ENCODE results near the gene IGHMBP2. TPM values are rescaled to one million over a fixed set of nuclear protein-coding genes. Genes with fewer than 3 reads are reported as not detected.

IGHMBP2 gene
- total and polyA plus RNA-seq, 2 experiments from 2014 or later, result 14.3 to 27.7 TPM

DNA sequence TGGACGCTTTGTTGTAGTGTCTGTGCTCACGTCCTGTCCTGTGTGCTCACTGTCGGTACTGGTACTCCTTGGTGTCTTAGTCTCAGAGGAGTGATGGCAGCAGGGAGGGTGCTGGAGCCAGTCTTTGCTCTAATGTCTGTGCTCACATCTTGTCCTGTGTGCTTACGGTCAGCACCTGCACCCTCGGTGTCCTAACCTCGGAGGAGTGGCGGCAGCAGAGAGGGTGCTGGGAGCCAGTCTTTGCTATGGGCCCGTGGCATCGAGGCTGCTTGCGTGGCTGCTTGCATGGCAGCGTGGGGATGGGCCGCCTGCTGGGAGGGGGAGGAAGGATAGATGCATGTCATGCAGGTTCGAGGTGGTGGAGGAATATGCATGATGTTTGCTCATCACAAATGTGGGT, 12.7 kb downstream of the IGHMBP2 start:
- H3K4me1 ChIP-seq (ENCODE audit: insufficient read depth), result no peaks in the 10 kb centered on the region
- Mint-ChIP-seq H3K27me3 (ENCODE audit: insufficient read depth, low read depth, poor library complexity) (peaks cover 8% of the 10 kb centered on the region), H3K4me1 (no peaks in the 10 kb centered on the region), H3K9me3 (no peaks in the 10 kb centered on the region; the same call in 2 of the 3 replicates), H3K27ac (peak overlapping the region; percentile 56; the same call in 1 of the 2 replicates), H3K4me3 (no peak overlapping the region), H3K36me3 (ENCODE audit: low read depth) (peaks cover 62% of the 10 kb centered on the region)
- TF ChIP-seq, protein P1, sequence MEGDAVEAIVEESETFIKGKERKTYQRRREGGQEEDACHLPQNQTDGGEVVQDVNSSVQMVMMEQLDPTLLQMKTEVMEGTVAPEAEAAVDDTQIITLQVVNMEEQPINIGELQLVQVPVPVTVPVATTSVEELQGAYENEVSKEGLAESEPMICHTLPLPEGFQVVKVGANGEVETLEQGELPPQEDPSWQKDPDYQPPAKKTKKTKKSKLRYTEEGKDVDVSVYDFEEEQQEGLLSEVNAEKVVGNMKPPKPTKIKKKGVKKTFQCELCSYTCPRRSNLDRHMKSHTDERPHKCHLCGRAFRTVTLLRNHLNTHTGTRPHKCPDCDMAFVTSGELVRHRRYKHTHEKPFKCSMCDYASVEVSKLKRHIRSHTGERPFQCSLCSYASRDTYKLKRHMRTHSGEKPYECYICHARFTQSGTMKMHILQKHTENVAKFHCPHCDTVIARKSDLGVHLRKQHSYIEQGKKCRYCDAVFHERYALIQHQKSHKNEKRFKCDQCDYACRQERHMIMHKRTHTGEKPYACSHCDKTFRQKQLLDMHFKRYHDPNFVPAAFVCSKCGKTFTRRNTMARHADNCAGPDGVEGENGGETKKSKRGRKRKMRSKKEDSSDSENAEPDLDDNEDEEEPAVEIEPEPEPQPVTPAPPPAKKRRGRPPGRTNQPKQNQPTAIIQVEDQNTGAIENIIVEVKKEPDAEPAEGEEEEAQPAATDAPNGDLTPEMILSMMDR (conservative IDR thresholded peaks at IDR 0.05; ENCODE audit: low read depth in 2 of 2), result no peak
- TF ChIP-seq CREB1 (CRISPR knock-in tag; IDR thresholded peaks at IDR 0.05; ENCODE audit: low read depth) (no peak), ZNF331 (CRISPR knock-in tag; IDR thresholded peaks at IDR 0.05; ENCODE audit: low read depth) (no peak), STAT1 (IDR thresholded peaks at IDR 0.05; ENCODE audit: unreplicated experiment) (no peak), EZH2phosphoT487 (IDR thresholded peaks at IDR 0.05; ENCODE audit: unreplicated experiment) (no peak), NANOG (IDR thresholded peaks at IDR 0.05; ENCODE audit: borderline replicate concordance) (no peak), EZH2 (IDR thresholded peaks at IDR 0.05; ENCODE audit: low read depth, unreplicated experiment) (no peak)
- 0 out of 2 replicates have a peak, but pooled peaks cover 4% of the 10 kb centered on the region for H3K79me2 ChIP-seq (replicated peaks; ENCODE audit: insufficient read depth)
- no peak overlapping the region for H2AFZ ChIP-seq
- H4K20me1 ChIP-seq (replicated peaks; ENCODE audit: insufficient read depth), result 0 out of 2 replicates have a peak, but pooled peaks cover 4% of the 10 kb centered on the region
- ATAC-seq (no peak), DNase-seq (ENCODE audit: low spot score) (no peak)
- H3K4me3 ChIP-seq, result no peak overlapping the region
- no peaks in the 10 kb centered on the region for H3K9me2 ChIP-seq (ENCODE audit: insufficient read depth)
- H3K36me3 ChIP-seq (ENCODE audit: insufficient read depth), result peaks cover 21% of the 10 kb centered on the region
- no peaks in the 10 kb centered on the region for H3K27me3 ChIP-seq (ENCODE audit: insufficient read depth)
- H3F3A ChIP-seq (replicated peaks; ENCODE audit: low read depth), result no peaks in the 10 kb centered on the region
- H3K4me2 ChIP-seq, result no peak overlapping the region
- no peak overlapping the region for H3K27ac ChIP-seq (ENCODE audit: low read depth)

GRCh38 chr11:68923614-68924013, 19.9 kb downstream of the IGHMBP2 start:
- H3K36me3 Mint-ChIP-seq (ENCODE audit: low read depth), result peaks cover 83% of the 10 kb centered on the region
- DNase-seq (ENCODE audit: low spot score) (no peak), ATAC-seq (no peak)
- no peaks in the 10 kb centered on the region for H3K4me1 Mint-ChIP-seq
- no peak overlapping the region for H3K27ac Mint-ChIP-seq
- H3K9me3 Mint-ChIP-seq, result peaks cover 20% of the 10 kb centered on the region
- Histone ChIP-seq H3K4me3 (no peak overlapping the region), H3K4me1 (ENCODE audit: insufficient read depth) (no peaks in the 10 kb centered on the region), H3K9me2 (ENCODE audit: insufficient read depth) (no peaks in the 10 kb centered on the region), H3K79me2 (replicated peaks; ENCODE audit: insufficient read depth) (0 out of 2 replicates have a peak, but pooled peaks cover 3% of the 10 kb centered on the region), H3F3A (replicated peaks; ENCODE audit: low read depth) (no peaks in the 10 kb centered on the region), H3K36me3 (ENCODE audit: insufficient read depth) (peaks cover 34% of the 10 kb centered on the region), H4K20me1 (replicated peaks; ENCODE audit: insufficient read depth) (peaks cover 7% of the 10 kb centered on the region; the same call in 1 of the 2 replicates), H3K4me2 (no peak overlapping the region), H3K27me3 (ENCODE audit: insufficient read depth) (no peaks in the 10 kb centered on the region), H3K27ac (ENCODE audit: low read depth) (no peak overlapping the region), H2AFZ (no peak overlapping the region)
- H3K27me3 Mint-ChIP-seq (ENCODE audit: insufficient read depth, low read depth, poor library complexity), result peaks cover 4% of the 10 kb centered on the region
- H3K4me3 Mint-ChIP-seq, result no peak overlapping the region
- TF ChIP-seq ZNF114 (CRISPR knock-in tag; IDR thresholded peaks at IDR 0.05) (no peak), ETS1 (IDR thresholded peaks at IDR 0.05) (no peak), STAT1 (IDR thresholded peaks at IDR 0.05; ENCODE audit: unreplicated experiment) (no peak), ZNF331 (CRISPR knock-in tag; IDR thresholded peaks at IDR 0.05; ENCODE audit: low read depth) (no peak), POLR2AphosphoS5 (IDR thresholded peaks at IDR 0.05; ENCODE audit: low read depth) (no peak), EZH2 (IDR thresholded peaks at IDR 0.05; ENCODE audit: low read depth, unreplicated experiment) (no peak), EZH2phosphoT487 (IDR thresholded peaks at IDR 0.05; ENCODE audit: unreplicated experiment) (no peak)
- TF ChIP-seq, protein P2, sequence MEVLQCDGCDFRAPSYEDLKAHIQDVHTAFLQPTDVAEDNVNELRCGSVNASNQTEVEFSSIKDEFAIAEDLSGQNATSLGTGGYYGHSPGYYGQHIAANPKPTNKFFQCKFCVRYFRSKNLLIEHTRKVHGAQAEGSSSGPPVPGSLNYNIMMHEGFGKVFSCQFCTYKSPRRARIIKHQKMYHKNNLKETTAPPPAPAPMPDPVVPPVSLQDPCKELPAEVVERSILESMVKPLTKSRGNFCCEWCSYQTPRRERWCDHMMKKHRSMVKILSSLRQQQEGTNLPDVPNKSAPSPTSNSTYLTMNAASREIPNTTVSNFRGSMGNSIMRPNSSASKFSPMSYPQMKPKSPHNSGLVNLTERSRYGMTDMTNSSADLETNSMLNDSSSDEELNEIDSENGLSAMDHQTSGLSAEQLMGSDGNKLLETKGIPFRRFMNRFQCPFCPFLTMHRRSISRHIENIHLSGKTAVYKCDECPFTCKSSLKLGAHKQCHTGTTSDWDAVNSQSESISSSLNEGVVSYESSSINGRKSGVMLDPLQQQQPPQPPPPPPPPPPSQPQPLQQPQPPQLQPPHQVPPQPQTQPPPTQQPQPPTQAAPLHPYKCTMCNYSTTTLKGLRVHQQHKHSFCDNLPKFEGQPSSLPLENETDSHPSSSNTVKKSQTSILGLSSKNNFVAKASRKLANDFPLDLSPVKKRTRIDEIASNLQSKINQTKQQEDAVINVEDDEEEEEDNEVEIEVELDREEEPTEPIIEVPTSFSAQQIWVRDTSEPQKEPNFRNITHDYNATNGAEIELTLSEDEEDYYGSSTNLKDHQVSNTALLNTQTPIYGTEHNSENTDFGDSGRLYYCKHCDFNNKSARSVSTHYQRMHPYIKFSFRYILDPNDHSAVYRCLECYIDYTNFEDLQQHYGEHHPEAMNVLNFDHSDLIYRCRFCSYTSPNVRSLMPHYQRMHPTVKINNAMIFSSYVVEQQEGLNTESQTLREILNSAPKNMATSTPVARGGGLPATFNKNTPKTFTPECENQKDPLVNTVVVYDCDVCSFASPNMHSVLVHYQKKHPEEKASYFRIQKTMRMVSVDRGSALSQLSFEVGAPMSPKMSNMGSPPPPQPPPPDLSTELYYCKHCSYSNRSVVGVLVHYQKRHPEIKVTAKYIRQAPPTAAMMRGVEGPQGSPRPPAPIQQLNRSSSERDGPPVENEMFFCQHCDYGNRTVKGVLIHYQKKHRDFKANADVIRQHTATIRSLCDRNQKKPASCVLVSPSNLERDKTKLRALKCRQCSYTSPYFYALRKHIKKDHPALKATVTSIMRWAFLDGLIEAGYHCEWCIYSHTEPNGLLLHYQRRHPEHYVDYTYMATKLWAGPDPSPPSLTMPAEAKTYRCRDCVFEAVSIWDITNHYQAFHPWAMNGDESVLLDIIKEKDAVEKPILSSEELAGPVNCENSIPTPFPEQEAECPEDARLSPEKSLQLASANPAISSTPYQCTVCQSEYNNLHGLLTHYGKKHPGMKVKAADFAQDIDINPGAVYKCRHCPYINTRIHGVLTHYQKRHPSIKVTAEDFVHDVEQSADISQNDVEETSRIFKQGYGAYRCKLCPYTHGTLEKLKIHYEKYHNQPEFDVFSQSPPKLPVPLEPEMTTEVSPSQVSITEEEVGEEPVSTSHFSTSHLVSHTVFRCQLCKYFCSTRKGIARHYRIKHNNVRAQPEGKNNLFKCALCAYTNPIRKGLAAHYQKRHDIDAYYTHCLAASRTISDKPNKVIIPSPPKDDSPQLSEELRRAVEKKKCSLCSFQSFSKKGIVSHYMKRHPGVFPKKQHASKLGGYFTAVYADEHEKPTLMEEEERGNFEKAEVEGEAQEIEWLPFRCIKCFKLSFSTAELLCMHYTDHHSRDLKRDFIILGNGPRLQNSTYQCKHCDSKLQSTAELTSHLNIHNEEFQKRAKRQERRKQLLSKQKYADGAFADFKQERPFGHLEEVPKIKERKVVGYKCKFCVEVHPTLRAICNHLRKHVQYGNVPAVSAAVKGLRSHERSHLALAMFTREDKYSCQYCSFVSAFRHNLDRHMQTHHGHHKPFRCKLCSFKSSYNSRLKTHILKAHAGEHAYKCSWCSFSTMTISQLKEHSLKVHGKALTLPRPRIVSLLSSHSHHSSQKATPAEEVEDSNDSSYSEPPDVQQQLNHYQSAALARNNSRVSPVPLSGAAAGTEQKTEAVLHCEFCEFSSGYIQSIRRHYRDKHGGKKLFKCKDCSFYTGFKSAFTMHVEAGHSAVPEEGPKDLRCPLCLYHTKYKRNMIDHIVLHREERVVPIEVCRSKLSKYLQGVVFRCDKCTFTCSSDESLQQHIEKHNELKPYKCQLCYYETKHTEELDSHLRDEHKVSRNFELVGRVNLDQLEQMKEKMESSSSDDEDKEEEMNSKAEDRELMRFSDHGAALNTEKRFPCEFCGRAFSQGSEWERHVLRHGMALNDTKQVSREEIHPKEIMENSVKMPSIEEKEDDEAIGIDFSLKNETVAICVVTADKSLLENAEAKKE (CRISPR knock-in tag; IDR thresholded peaks at IDR 0.05), result no peak
